Stimulated activated naive CD8-positive, alpha-beta T cell treated with anti-CD3 and anti-CD28 coated beads, Interleukin-15, Interleukin-2, amounts not matched to agents 100 ng/mL and 50 ng/mL, for 24 hours (primary cell): Measurements from ENCODE around the gene GPR78.

Experiments used
- H3K27ac Mint-ChIP-seq: one replicate; pipeline ENCODE4 v1.8.0; 2021; ENCODE audit warnings: mild to moderate bottlenecking, mixed read lengths
- H3K27me3 Mint-ChIP-seq: one replicate; pipeline ENCODE4 v1.8.0; 2021; ENCODE audit warnings: mixed read lengths
- H3K36me3 Mint-ChIP-seq: one replicate; pipeline ENCODE4 v1.8.0; 2021; ENCODE audit warnings: low read depth, mixed read lengths
- H3K4me1 Mint-ChIP-seq: one replicate; pipeline ENCODE4 v1.8.0; 2021; ENCODE audit warnings: low read depth, mixed read lengths
- H3K4me3 Mint-ChIP-seq: one replicate; pipeline ENCODE4 v1.8.0; 2021; ENCODE audit warnings: mild to moderate bottlenecking, mixed read lengths
- H3K9me3 Mint-ChIP-seq: one replicate; pipeline ENCODE4 v1.8.0; 2021; ENCODE audit warnings: mixed read lengths

GPR78 gene

GRCh38 chr4:8552581-8553205, 27.5 kb upstream of the GPR78 start:
- Mint-ChIP-seq H3K4me3 (no peak overlapping the region), H3K4me1 (no peaks in the 10 kb centered on the region), H3K27ac (no peak overlapping the region), H3K9me3 (no peaks in the 10 kb centered on the region), H3K27me3 (no peaks in the 10 kb centered on the region), H3K36me3 (no peaks in the 10 kb centered on the region)

DNA sequence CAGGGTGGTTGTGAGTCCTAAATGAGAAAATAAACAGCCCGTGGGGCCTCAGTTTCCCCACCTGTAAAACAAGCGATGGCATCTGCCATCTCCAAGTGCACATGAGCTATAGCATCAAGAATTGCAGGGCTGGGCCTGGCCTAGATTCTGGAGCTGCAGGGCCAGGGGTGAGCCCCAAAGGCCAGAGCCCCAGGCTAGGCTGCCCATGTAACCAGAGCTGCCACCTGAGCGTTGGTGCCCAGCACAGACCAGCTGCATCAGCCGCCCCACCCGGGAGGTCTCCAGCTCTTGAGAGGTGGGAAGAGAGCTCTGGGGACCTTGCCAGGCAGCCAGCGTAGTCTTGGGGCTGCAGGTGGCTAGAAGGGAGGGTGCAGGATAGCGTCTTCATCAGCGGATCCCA, 27.0 kb upstream of the GPR78 start:
- Mint-ChIP-seq H3K4me3 (no peak overlapping the region), H3K27me3 (no peaks in the 10 kb centered on the region), H3K9me3 (no peaks in the 10 kb centered on the region), H3K4me1 (no peaks in the 10 kb centered on the region), H3K27ac (no peak overlapping the region), H3K36me3 (no peaks in the 10 kb centered on the region)

- no peak overlapping the region for H3K27ac Mint-ChIP-seq
These were observed 26.2 kb upstream of the GPR78 start for GRCh38 chr4:8553991-8554405.

GRCh38 chr4:8554555-8555100, 25.6 kb upstream of the GPR78 start:
- Mint-ChIP-seq H3K9me3 (no peaks in the 10 kb centered on the region), H3K4me3 (no peak overlapping the region), H3K36me3 (no peaks in the 10 kb centered on the region), H3K27me3 (no peaks in the 10 kb centered on the region), H3K27ac (no peak overlapping the region), H3K4me1 (no peaks in the 10 kb centered on the region)

More at GRCh38 chr4:8553991-8554405, 26.2 kb upstream of the GPR78 start:
- Mint-ChIP-seq H3K9me3 (no peaks in the 10 kb centered on the region), H3K36me3 (no peaks in the 10 kb centered on the region), H3K27me3 (no peaks in the 10 kb centered on the region), H3K4me3 (no peak overlapping the region), H3K4me1 (no peaks in the 10 kb centered on the region)

- H3K27me3 Mint-ChIP-seq, result no peaks in the 10 kb centered on the region
- no peak overlapping the region for H3K27ac Mint-ChIP-seq
- no peaks in the 10 kb centered on the region for H3K4me1 Mint-ChIP-seq
- H3K36me3 Mint-ChIP-seq, result no peaks in the 10 kb centered on the region
- no peak overlapping the region for H3K4me3 Mint-ChIP-seq
- H3K9me3 Mint-ChIP-seq, result no peaks in the 10 kb centered on the region
These were observed 24.5 kb upstream of the GPR78 start for GRCh38 chr4:8555716-8556115.

- Mint-ChIP-seq H3K36me3 (no peaks in the 10 kb centered on the region), H3K27me3 (no peaks in the 10 kb centered on the region), H3K4me3 (no peak overlapping the region), H3K4me1 (no peaks in the 10 kb centered on the region), H3K9me3 (no peaks in the 10 kb centered on the region), H3K27ac (no peak overlapping the region)
These were observed 23.6 kb upstream of the GPR78 start for GRCh38 chr4:8556341-8557150.

DNA sequence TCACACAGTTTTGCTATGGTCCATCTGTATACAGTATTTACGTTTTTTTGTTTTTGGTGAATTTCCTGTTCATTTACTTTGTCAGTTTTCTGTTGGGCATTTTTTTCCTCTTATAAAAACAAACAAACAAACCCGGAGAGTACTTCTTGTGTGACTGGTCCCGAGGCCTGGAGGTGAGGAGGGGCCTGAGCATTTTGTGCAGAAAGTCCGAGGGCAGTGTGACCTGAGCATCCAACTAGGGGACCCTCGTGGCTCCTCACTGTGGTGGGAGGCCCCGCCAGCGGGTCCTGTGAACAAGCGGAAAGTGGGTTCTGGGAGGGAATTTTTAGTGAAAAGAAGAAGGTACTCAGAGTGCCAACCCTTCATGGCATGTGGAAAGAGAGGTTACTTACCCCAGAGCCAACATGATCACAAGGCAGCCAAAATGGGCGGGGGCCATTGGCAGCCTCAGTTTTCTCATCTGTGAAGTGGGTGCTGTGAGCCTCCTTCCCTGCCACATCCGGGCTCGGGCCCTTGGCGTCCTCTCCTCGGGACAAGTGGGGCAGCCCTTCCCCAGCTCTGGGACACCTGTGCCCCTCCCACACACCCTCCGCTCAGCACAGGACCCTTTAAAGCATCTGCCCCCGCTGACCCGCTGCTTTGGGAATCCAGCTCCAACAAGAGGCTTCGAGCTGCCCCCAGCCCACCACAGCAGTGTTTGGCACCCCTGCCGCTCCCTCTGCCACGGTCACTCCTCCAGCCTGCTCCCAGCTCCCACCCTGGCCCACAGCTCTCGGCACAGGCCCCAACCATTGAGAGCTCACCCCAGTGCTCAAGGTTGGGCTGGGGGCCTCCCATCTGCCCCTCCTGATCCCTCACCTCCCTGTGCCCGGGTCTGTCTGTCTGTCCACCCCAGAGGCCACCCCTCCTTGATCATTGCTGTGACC, 22.8 kb upstream of the GPR78 start:
- peaks cover 3% of the 10 kb centered on the region for H3K27me3 Mint-ChIP-seq
- no peak overlapping the region for H3K4me3 Mint-ChIP-seq
- no peaks in the 10 kb centered on the region for H3K36me3 Mint-ChIP-seq

GRCh38 chr4:8558080-8558960, 21.9 kb upstream of the GPR78 start:
- H3K36me3 Mint-ChIP-seq, result no peaks in the 10 kb centered on the region
- H3K4me3 Mint-ChIP-seq, result no peak overlapping the region
- peaks cover 3% of the 10 kb centered on the region for H3K27me3 Mint-ChIP-seq
- no peaks in the 10 kb centered on the region for H3K9me3 Mint-ChIP-seq
- no peak overlapping the region for H3K27ac Mint-ChIP-seq
- H3K4me1 Mint-ChIP-seq, result no peaks in the 10 kb centered on the region

More for the DNA sequence above, 22.8 kb upstream of the GPR78 start:
- Mint-ChIP-seq H3K4me1 (no peaks in the 10 kb centered on the region), H3K27ac (no peak overlapping the region), H3K9me3 (no peaks in the 10 kb centered on the region)

DNA sequence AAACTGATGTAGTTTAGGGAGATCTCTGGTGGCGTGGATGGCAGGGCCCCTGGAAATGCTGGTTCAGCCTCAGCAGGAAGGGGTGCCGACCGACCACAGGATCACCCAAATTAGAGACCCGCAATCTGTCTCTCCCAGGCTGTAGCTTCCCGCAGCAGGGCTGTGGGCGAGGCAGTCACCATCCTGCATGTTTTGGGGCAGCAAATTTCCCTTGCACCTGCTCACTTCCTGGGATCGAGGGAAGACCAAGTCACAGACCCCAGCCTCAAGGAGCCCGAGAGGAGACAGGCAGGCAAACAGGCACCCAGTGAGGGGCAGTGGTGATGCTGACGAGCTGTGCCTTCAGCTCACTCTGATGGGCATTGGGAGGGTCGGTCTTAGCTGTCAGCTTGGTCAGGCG, 21.2 kb upstream of the GPR78 start:
- H3K27me3 Mint-ChIP-seq, result peaks cover 3% of the 10 kb centered on the region

DNA sequence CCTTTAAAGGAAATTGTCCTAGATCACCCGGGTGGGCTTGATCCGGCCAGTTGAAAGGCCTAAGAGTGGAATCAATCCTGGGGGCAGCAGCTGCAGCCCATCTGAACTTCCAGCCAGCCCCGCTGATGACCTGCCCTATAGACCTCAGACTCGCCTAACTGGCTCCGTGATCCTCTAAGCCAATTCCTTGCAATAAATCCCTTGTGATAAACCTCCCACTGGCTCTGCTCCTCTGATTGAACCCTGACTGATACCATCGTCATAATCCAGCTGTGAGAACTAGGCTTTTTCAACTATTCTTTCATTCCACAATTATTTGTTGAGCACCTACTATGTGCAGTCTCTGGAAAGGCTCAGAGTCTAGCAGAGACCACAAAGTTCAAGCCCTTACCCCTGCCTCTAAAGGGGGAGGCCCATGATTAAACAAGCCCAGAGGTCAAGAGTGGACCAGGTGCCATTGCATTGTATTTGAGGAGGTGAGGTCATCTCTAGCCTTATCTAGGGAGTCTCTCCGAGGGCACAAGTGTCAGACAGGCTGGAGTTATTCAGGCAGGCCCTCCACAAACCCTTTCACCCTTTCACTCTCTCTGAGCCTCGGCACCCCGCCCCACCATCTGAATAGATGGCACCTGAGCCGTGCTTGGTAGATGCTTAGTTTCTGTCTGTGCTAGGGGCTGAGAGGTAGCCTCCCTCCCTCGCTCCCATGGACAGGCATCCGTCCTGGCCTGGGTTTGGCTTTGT, 20.5 kb upstream of the GPR78 start:
- H3K9me3 Mint-ChIP-seq, result no peaks in the 10 kb centered on the region
- peaks cover 3% of the 10 kb centered on the region for H3K27me3 Mint-ChIP-seq
- H3K36me3 Mint-ChIP-seq, result no peaks in the 10 kb centered on the region

More for the DNA sequence above, 21.2 kb upstream of the GPR78 start:
- H3K36me3 Mint-ChIP-seq, result no peaks in the 10 kb centered on the region
- no peak overlapping the region for H3K4me3 Mint-ChIP-seq
- H3K9me3 Mint-ChIP-seq, result no peaks in the 10 kb centered on the region
- no peak overlapping the region for H3K27ac Mint-ChIP-seq
- H3K4me1 Mint-ChIP-seq, result no peaks in the 10 kb centered on the region

GRCh38 chr4:8560265-8561047, 19.7 kb upstream of the GPR78 start:
- peaks cover 3% of the 10 kb centered on the region for H3K27me3 Mint-ChIP-seq
- H3K4me3 Mint-ChIP-seq, result no peak overlapping the region
- no peak overlapping the region for H3K27ac Mint-ChIP-seq
- no peaks in the 10 kb centered on the region for H3K4me1 Mint-ChIP-seq
- H3K9me3 Mint-ChIP-seq, result no peaks in the 10 kb centered on the region
- H3K36me3 Mint-ChIP-seq, result no peaks in the 10 kb centered on the region

More for the DNA sequence above, 20.5 kb upstream of the GPR78 start:
- H3K4me1 Mint-ChIP-seq, result no peaks in the 10 kb centered on the region
- no peak overlapping the region for H3K27ac Mint-ChIP-seq
- no peak overlapping the region for H3K4me3 Mint-ChIP-seq

- H3K9me3 Mint-ChIP-seq, result no peaks in the 10 kb centered on the region
- H3K4me1 Mint-ChIP-seq, result no peaks in the 10 kb centered on the region
These were observed 15.6 kb upstream of the GPR78 start for GRCh38 chr4:8564595-8564994.

More at GRCh38 chr4:8564595-8564994, 15.6 kb upstream of the GPR78 start:
- no peaks in the 10 kb centered on the region for H3K36me3 Mint-ChIP-seq
- no peak overlapping the region for H3K4me3 Mint-ChIP-seq
- no peak overlapping the region for H3K27ac Mint-ChIP-seq
- H3K27me3 Mint-ChIP-seq, result peaks cover 9% of the 10 kb centered on the region
